ENCODE measurements around the gene WFDC10A. TPM values are rescaled to one million over a fixed set of nuclear protein-coding genes. Genes with fewer than 3 reads are reported as not detected.
A peak's percentile ranks its signal among the peaks of the same experiment; 100 is the strongest.
"Not testable (repeated sequence)": the region's sequence is repeated elsewhere in the genome, so short reads cannot be mapped to it uniquely, and the experiment has no call there.

WFDC10A gene
- not detected for total RNA-seq
- polyA plus RNA-seq = not detected
- long read RNA-seq, donor 1 = 0 reads
- long read RNA-seq, donor 2 = 0 reads
- long read RNA-seq, donor 3 = 0 reads
- long read RNA-seq, donor 4 = 0 reads

GRCh38 chr20:45629496-45630100 is at the start of gene WFDC10A:
TSS of gene WFDC10A (plus strand) at chr20:45629739. CDS start at chr20:45629814, 75 bp downstream.
- Histone ChIP-seq H3K27me3 (ENCODE audit: control insufficient read depth, insufficient read depth) (no peaks in the 10 kb centered on the region), H3K9me3 (ENCODE audit: control insufficient read depth, low read length) (no peaks in the 10 kb centered on the region), H3K27ac (ENCODE audit: low read length) (no peak within 1 kb of the TSS), H3K4me1 (ENCODE audit: control insufficient read depth, insufficient read depth, low read length) (no peaks in the 10 kb centered on the region), H3K4me3 (ENCODE audit: low read length) (no peak within 1 kb of the TSS)
- peak; percentile 70 for ATAC-seq
- intact Hi-C loops (cut with DNase I) = no loop called here
- peak in 1 of 3 donors; percentile 47 for DNase-seq
- 8% methylated on average over 9 of the region's 9 CpGs for WGBS

- H3K4me1 ChIP-seq (ENCODE audit: control insufficient read depth, insufficient read depth, low read length) = no peaks in the 10 kb centered on the region
- H3K27me3 ChIP-seq (ENCODE audit: control insufficient read depth, insufficient read depth) = no peaks in the 10 kb centered on the region
- H3K4me3 ChIP-seq (ENCODE audit: low read length) = no peak overlapping the region
- intact Hi-C loops (cut with DNase I) = no loop called here
- no peak for DNase-seq
- no peak for ATAC-seq
- H3K27ac ChIP-seq (ENCODE audit: low read length) = no peak overlapping the region
- no peaks in the 10 kb centered on the region for H3K9me3 ChIP-seq (ENCODE audit: control insufficient read depth, low read length)
Measured at GRCh38 chr20:45581702-45582101, 47.8 kb upstream of the WFDC10A start.

GRCh38 chr20:45583502-45583901 is 46.0 kb upstream of the WFDC10A start:
- no peak for DNase-seq
- WGBS = 50% methylated on average over 3 of the region's 3 CpGs
- no peak for ATAC-seq
- intact Hi-C loops (cut with DNase I) = no loop called here
- H3K4me1 ChIP-seq (ENCODE audit: control insufficient read depth, insufficient read depth, low read length) = no peaks in the 10 kb centered on the region
- H3K27me3 ChIP-seq (ENCODE audit: control insufficient read depth, insufficient read depth) = no peaks in the 10 kb centered on the region
- no peak overlapping the region for H3K4me3 ChIP-seq (ENCODE audit: low read length)
- H3K9me3 ChIP-seq (ENCODE audit: control insufficient read depth, low read length) = no peaks in the 10 kb centered on the region
- no peak overlapping the region for H3K27ac ChIP-seq (ENCODE audit: low read length)

- intact Hi-C loops (cut with DNase I); H3K4me3 ChIP-seq (ENCODE audit: low read length); H3K27me3 ChIP-seq (ENCODE audit: control insufficient read depth, insufficient read depth); ATAC-seq; H3K9me3 ChIP-seq (ENCODE audit: control insufficient read depth, low read length); DNase-seq; H3K27ac ChIP-seq (ENCODE audit: low read length); H3K4me1 ChIP-seq (ENCODE audit: control insufficient read depth, insufficient read depth, low read length): not testable (repeated sequence)
- WGBS = 68% methylated on average over 5 of the region's 5 CpGs
Measured at GRCh38 chr20:45584294-45584693, 45.2 kb upstream of the WFDC10A start.

- intact Hi-C loops (cut with DNase I); H3K4me1 ChIP-seq (ENCODE audit: control insufficient read depth, insufficient read depth, low read length); H3K9me3 ChIP-seq (ENCODE audit: control insufficient read depth, low read length); H3K4me3 ChIP-seq (ENCODE audit: low read length); H3K27me3 ChIP-seq (ENCODE audit: control insufficient read depth, insufficient read depth); ATAC-seq; DNase-seq; H3K27ac ChIP-seq (ENCODE audit: low read length): not testable (repeated sequence)
- 83% methylated on average over 5 of the region's 5 CpGs for WGBS
Measured at GRCh38 chr20:45585986-45586385, 43.6 kb upstream of the WFDC10A start.

- H3K27ac ChIP-seq (ENCODE audit: low read length) = no peak overlapping the region
- H3K4me1 ChIP-seq (ENCODE audit: control insufficient read depth, insufficient read depth, low read length) = no peaks in the 10 kb centered on the region
- no peaks in the 10 kb centered on the region for H3K9me3 ChIP-seq (ENCODE audit: control insufficient read depth, low read length)
- WGBS = 63% methylated on average over 2 of the region's 2 CpGs
- intact Hi-C loops (cut with DNase I) = no loop called here
- H3K27me3 ChIP-seq (ENCODE audit: control insufficient read depth, insufficient read depth) = no peaks in the 10 kb centered on the region
- ATAC-seq (no peak), DNase-seq (no peak)
- H3K4me3 ChIP-seq (ENCODE audit: low read length) = no peak overlapping the region
Measured at GRCh38 chr20:45588800-45589199, 40.7 kb upstream of the WFDC10A start.

- Histone ChIP-seq H3K27me3 (ENCODE audit: control insufficient read depth, insufficient read depth) (no peaks in the 10 kb centered on the region), H3K9me3 (ENCODE audit: control insufficient read depth, low read length) (no peaks in the 10 kb centered on the region), H3K4me3 (ENCODE audit: low read length) (no peak overlapping the region), H3K27ac (ENCODE audit: low read length) (no peak overlapping the region), H3K4me1 (ENCODE audit: control insufficient read depth, insufficient read depth, low read length) (no peaks in the 10 kb centered on the region)
- intact Hi-C loops (cut with DNase I) = no loop called here
- ATAC-seq (no peak), DNase-seq (no peak)
- 15% methylated on average over 1 of the region's 1 CpG for WGBS
Measured at GRCh38 chr20:45589725-45590124, 39.8 kb upstream of the WFDC10A start.

- H3K27me3 ChIP-seq (ENCODE audit: control insufficient read depth, insufficient read depth) = no peaks in the 10 kb centered on the region
- WGBS = 56% methylated on average over 5 of the region's 5 CpGs
- no peak overlapping the region for H3K4me3 ChIP-seq (ENCODE audit: low read length)
- DNase-seq = no peak
- no peaks in the 10 kb centered on the region for H3K9me3 ChIP-seq (ENCODE audit: control insufficient read depth, low read length)
- ATAC-seq = no peak
- H3K4me1 ChIP-seq (ENCODE audit: control insufficient read depth, insufficient read depth, low read length) = no peaks in the 10 kb centered on the region
- intact Hi-C loops (cut with DNase I) = no loop called here
- no peak overlapping the region for H3K27ac ChIP-seq (ENCODE audit: low read length)
Measured at GRCh38 chr20:45592574-45593189, 36.9 kb upstream of the WFDC10A start.

GRCh38 chr20:45593498-45593897 is 36.0 kb upstream of the WFDC10A start:
- H3K9me3 ChIP-seq (ENCODE audit: control insufficient read depth, low read length) = no peaks in the 10 kb centered on the region
- intact Hi-C loops (cut with DNase I) = no loop called here

GRCh38 chr20:45595235-45595634 is 34.3 kb upstream of the WFDC10A start:
- Histone ChIP-seq H3K27ac (ENCODE audit: low read length) (no peak overlapping the region), H3K4me1 (ENCODE audit: control insufficient read depth, insufficient read depth, low read length) (no peaks in the 10 kb centered on the region), H3K27me3 (ENCODE audit: control insufficient read depth, insufficient read depth) (no peaks in the 10 kb centered on the region), H3K9me3 (ENCODE audit: control insufficient read depth, low read length) (no peaks in the 10 kb centered on the region), H3K4me3 (ENCODE audit: low read length) (no peak overlapping the region)
- DNase-seq = no peak
- 22% methylated on average over 1 of the region's 1 CpG for WGBS
- no peak for ATAC-seq
- intact Hi-C loops (cut with DNase I) = no loop called here

More at GRCh38 chr20:45593498-45593897, 36.0 kb upstream of the WFDC10A start:
- no peak overlapping the region for H3K27ac ChIP-seq (ENCODE audit: low read length)
- DNase-seq (no peak), ATAC-seq (no peak)
- H3K4me3 ChIP-seq (ENCODE audit: low read length) = no peak overlapping the region
- no peaks in the 10 kb centered on the region for H3K4me1 ChIP-seq (ENCODE audit: control insufficient read depth, insufficient read depth, low read length)
- no peaks in the 10 kb centered on the region for H3K27me3 ChIP-seq (ENCODE audit: control insufficient read depth, insufficient read depth)
- WGBS = 41% methylated on average over 1 of the region's 1 CpG

GRCh38 chr20:45607810-45608209 is 21.7 kb upstream of the WFDC10A start:
- WGBS = 88% methylated on average over 1 of the region's 1 CpG
- H3K27ac ChIP-seq (ENCODE audit: low read length) = no peak overlapping the region
- no peak overlapping the region for H3K4me3 ChIP-seq (ENCODE audit: low read length)
- no peak for ATAC-seq
- no peaks in the 10 kb centered on the region for H3K9me3 ChIP-seq (ENCODE audit: control insufficient read depth, low read length)
- H3K27me3 ChIP-seq (ENCODE audit: control insufficient read depth, insufficient read depth) = no peaks in the 10 kb centered on the region
- DNase-seq = no peak
- no peaks in the 10 kb centered on the region for H3K4me1 ChIP-seq (ENCODE audit: control insufficient read depth, insufficient read depth, low read length)
- intact Hi-C loops (cut with DNase I) = no loop called here

All from right cardiac atrium (tissue), 5 donors.